ENCODE data around the gene MYOM1. TPM values are rescaled to one million over a fixed set of nuclear protein-coding genes. Genes with fewer than 3 reads are reported as not detected.

Gene MYOM1
- total RNA-seq, 1 donor from 2014 or later, result 2.5 TPM

GRCh38 chr18:3214855-3215637 is 4.7 kb downstream of the MYOM1 start:
- ATAC-seq, result no peak
- no peak for DNase-seq

DNA sequence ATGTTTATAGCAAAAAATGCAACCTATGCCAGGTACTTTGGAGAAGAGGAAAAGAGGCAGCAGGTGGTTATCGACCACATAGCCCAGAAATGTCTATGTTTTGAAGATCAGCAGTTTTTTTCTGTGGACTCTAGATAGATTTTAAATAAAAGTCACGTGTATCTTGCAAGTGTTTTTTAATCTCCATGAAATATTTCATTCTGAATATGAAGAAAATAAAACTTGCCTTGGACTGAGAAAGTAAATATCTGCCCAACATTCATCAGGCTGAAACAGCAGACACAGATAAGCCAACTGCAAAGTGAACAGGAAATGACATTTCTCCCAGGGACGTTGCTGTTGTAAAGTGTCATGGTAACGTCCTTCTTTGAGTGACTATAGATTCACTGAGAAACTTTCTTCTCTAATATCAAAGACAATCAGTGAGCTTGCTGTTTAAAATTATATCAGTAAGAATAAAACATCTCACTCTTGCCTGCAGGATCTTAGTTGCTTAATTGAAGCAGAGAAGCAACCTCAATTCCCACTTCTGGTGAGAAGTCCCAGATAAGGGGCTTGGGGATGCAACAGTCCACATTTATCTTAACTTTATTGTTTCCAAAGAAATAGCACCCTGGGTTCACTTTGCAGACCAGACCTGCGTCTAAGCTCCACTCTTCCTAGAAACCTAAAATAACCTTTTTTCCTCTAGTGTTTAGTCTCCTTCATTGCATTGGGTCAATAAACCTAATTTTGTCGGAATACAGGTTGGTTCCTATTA is 6.3 kb downstream of the MYOM1 start:
- intact Hi-C loops (cut with DNase I), result no loop called here
- H3K4me3 ChIP-seq, result no peak overlapping the region
- no peak overlapping the region for H3K27ac ChIP-seq
- H3K9me3 ChIP-seq, result no peaks in the 10 kb centered on the region
- no peaks in the 10 kb centered on the region for H3K36me3 ChIP-seq
- no peak for TF ChIP-seq CTCF (IDR thresholded peaks at IDR 0.05)
- DNase-seq (no peak), ATAC-seq (no peak)
- no peaks in the 10 kb centered on the region for H3K4me1 ChIP-seq
- no peaks in the 10 kb centered on the region for H3K27me3 ChIP-seq

More at GRCh38 chr18:3214855-3215637, 4.7 kb downstream of the MYOM1 start:
- intact Hi-C loops (cut with DNase I), result no loop called here
- H3K4me1 ChIP-seq, result no peaks in the 10 kb centered on the region
- no peaks in the 10 kb centered on the region for H3K27me3 ChIP-seq
- H3K36me3 ChIP-seq, result no peaks in the 10 kb centered on the region
- no peak overlapping the region for H3K4me3 ChIP-seq
- H3K27ac ChIP-seq, result no peak overlapping the region
- no peaks in the 10 kb centered on the region for H3K9me3 ChIP-seq
- no peak for TF ChIP-seq CTCF (IDR thresholded peaks at IDR 0.05)

DNA sequence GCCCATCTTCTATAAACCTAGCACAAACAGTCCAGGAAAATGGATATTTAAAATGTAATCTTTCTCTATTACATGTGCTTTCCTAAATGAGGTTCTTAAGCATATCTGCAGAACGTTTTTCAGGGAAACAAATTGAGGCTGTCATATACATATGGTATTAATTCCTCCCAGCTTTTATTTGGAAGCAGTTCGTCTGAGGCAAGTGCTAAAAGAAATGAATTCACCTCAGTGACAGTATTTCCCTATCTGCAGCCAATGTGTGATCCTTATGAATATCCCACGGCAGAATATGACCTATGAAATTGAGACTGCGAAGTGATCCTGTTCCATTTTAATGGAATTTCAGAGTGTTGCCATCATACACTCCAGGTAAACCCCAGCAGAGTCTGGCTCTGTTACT is 7.1 kb downstream of the MYOM1 start:
- Histone ChIP-seq H3K27me3 (no peaks in the 10 kb centered on the region), H3K36me3 (no peaks in the 10 kb centered on the region), H3K9me3 (no peaks in the 10 kb centered on the region), H3K4me3 (no peak overlapping the region), H3K27ac (no peak overlapping the region), H3K4me1 (no peaks in the 10 kb centered on the region)
- intact Hi-C loops (cut with DNase I), result no loop called here
- TF ChIP-seq CTCF (IDR thresholded peaks at IDR 0.05), result no peak
- ATAC-seq (no peak), DNase-seq (no peak)

GRCh38 chr18:3211236-3211992 is 8.4 kb downstream of the MYOM1 start:
- no peaks in the 10 kb centered on the region for H3K36me3 ChIP-seq
- intact Hi-C loops (cut with DNase I), result no loop called here
- H3K9me3 ChIP-seq, result no peaks in the 10 kb centered on the region
- H3K27ac ChIP-seq, result no peak overlapping the region
- ATAC-seq, result no peak
- DNase-seq, result no peak
- H3K4me3 ChIP-seq, result no peak overlapping the region
- no peaks in the 10 kb centered on the region for H3K4me1 ChIP-seq
- H3K27me3 ChIP-seq, result no peaks in the 10 kb centered on the region
- TF ChIP-seq CTCF (IDR thresholded peaks at IDR 0.05), result no peak

DNA sequence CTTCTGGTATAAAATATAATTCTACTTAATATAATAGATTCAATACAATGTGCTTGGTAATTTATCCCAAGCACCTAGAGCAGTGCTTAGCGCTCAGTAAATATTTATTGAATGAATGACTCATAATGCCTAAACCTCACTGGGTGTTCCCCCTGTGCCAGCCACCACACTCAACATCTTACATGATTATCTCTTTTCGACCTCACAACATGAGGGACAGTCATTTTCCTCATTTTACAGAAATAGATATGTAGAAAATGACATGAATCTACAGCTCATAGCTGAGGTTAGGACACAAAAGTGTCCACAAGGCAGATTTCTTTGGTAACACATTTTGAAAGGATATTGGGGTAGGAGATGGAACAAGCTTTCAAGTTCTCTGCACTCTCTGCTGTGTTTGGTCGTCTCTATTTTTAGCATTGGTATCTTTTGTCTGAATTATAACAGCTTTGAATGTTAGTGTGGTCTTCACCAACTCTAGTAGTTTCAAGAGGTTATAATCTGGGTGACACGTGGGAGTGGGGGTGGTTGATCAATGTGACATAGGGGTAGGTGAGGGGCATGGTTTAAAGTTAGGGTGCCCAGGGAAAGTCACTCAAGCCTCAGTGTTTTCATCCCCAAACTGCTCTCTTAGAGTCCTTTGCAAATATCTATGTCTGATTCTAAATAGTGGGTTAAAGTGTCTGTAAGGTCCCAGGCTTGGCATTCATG is 9.8 kb downstream of the MYOM1 start:
- TF ChIP-seq CTCF (IDR thresholded peaks at IDR 0.05), result no peak
- Histone ChIP-seq H3K4me3 (no peak overlapping the region), H3K27me3 (no peaks in the 10 kb centered on the region), H3K9me3 (no peaks in the 10 kb centered on the region), H3K4me1 (no peaks in the 10 kb centered on the region), H3K27ac (no peak overlapping the region), H3K36me3 (no peaks in the 10 kb centered on the region)
- ATAC-seq (no peak), DNase-seq (no peak)
- intact Hi-C loops (cut with DNase I), result no loop called here

Data from upper lobe of right lung (tissue), 1 donor.